Brain microvascular endothelial cell (primary cell): ENCODE measurements around the gene DRD5.
"Not testable (repeated sequence)": the region's sequence is repeated elsewhere in the genome, so short reads cannot be mapped to it uniquely, and the experiment has no call there.

Source experiments
- DNase-seq: peaks from one replicate; pipeline ENCODE4 v3.0.0-alpha.2; 2020
- H3K27ac ChIP-seq: fragments of 250-450 bp; sonication (Bioruptor Pico); 2 replicates; pipeline ENCODE4 v1.5.1; 2020; ENCODE audit warnings: mild to moderate bottlenecking, moderate library complexity
- H3K27me3 ChIP-seq: fragments of 250-450 bp; sonication (Bioruptor Pico); replicated peaks from 2 replicates; pipeline ENCODE4 v1.5.1; 2020; ENCODE audit warnings: mild to moderate bottlenecking
- H3K36me3 ChIP-seq: fragments of 250-450 bp; sonication (Bioruptor Pico); replicated peaks from 2 replicates; pipeline ENCODE4 v1.5.1; 2020; ENCODE audit warnings: mild to moderate bottlenecking
- H3K4me3 ChIP-seq: 2 replicates; pipeline ENCODE4 v1.5.1; 2011; ENCODE audit warnings: low read depth, mild to moderate bottlenecking, control low read depth, low read length, moderate library complexity
- CTCF ChIP-seq: IDR thresholded peaks from 2 replicates; pipeline ENCODE4 v1.5.1; 2011; ENCODE audit warnings: low read depth, mild to moderate bottlenecking, moderate library complexity, low read length, control low read depth, inconsistent platforms; ENCODE audit errors: missing control alignments
- in situ Hi-C: cut with HindIII; loops from 2 replicates; pipeline ENCODE4 v1.10.0; 2017; ENCODE audit warnings: low sequenced_read_pairs, low pct_ligation_motif_present

Gene DRD5

GRCh38 chr4:9781343-9782135 is at the start of gene DRD5:
Gene DRD5, plus strand, starts transcription at chr4:9781634. Its CDS starts 396 bp downstream, at chr4:9782030.
- Histone ChIP-seq H3K4me3 (no peak within 1 kb of the TSS), H3K27ac (no peak within 1 kb of the TSS), H3K27me3 (no peaks in the 10 kb centered on the region), H3K36me3 (no peaks in the 10 kb centered on the region)
- no peak for TF ChIP-seq CTCF
- in situ Hi-C loops, result no loop called here
- DNase-seq, result no peak

GRCh38 chr4:9732256-9732655 is 49.2 kb upstream of the DRD5 start:
- H3K36me3 ChIP-seq, in situ Hi-C loops, H3K4me3 ChIP-seq, H3K27me3 ChIP-seq, H3K27ac ChIP-seq, DNase-seq: not testable (repeated sequence)

- in situ Hi-C loops, result no loop called here
- no peak for TF ChIP-seq CTCF
These were observed 45.9 kb upstream of the DRD5 start for GRCh38 chr4:9735515-9735914.

GRCh38 chr4:9737280-9737679 is 44.2 kb upstream of the DRD5 start:
- DNase-seq, in situ Hi-C loops, H3K27me3 ChIP-seq, H3K4me3 ChIP-seq, H3K36me3 ChIP-seq, H3K27ac ChIP-seq: not testable (repeated sequence)

More at GRCh38 chr4:9735515-9735914, 45.9 kb upstream of the DRD5 start:
- Histone ChIP-seq H3K36me3 (no peaks in the 10 kb centered on the region), H3K27me3 (no peaks in the 10 kb centered on the region), H3K27ac (no peak overlapping the region), H3K4me3 (no peak overlapping the region)
- no peak for DNase-seq

- H3K27me3 ChIP-seq, H3K36me3 ChIP-seq, in situ Hi-C loops, DNase-seq, H3K4me3 ChIP-seq, H3K27ac ChIP-seq: not testable (repeated sequence)
These were observed 37.6 kb upstream of the DRD5 start for GRCh38 chr4:9743789-9744188.

GRCh38 chr4:9745782-9746181 is 35.7 kb upstream of the DRD5 start:
- H3K36me3 ChIP-seq, result no peaks in the 10 kb centered on the region
- no peak overlapping the region for H3K4me3 ChIP-seq
- no peak for DNase-seq
- H3K27ac ChIP-seq, result no peak overlapping the region
- in situ Hi-C loops, result no loop called here
- TF ChIP-seq CTCF, result no peak
- H3K27me3 ChIP-seq, result no peaks in the 10 kb centered on the region

- Histone ChIP-seq H3K36me3 (no peaks in the 10 kb centered on the region), H3K27ac (no peak overlapping the region), H3K4me3 (no peak overlapping the region), H3K27me3 (no peaks in the 10 kb centered on the region)
- no peak for DNase-seq
- in situ Hi-C loops, result no loop called here
- TF ChIP-seq CTCF, result no peak
These were observed 22.7 kb upstream of the DRD5 start for GRCh38 chr4:9758641-9759317.
